NOMO-1 (cell line): ENCODE results near the gene ASH1L.
"Not testable (repeated sequence)": the region's sequence is repeated elsewhere in the genome, so short reads cannot be mapped to it uniquely, and the experiment has no call there.

Experiments
- DNase-seq, 2 experiments: peaks; one replicate each; lab custom pipeline; 2025; ENCODE audit not compliant: unreplicated experiment in 2 of 2; lab: John Stamatoyannopoulos, UW

ASH1L gene

DNA sequence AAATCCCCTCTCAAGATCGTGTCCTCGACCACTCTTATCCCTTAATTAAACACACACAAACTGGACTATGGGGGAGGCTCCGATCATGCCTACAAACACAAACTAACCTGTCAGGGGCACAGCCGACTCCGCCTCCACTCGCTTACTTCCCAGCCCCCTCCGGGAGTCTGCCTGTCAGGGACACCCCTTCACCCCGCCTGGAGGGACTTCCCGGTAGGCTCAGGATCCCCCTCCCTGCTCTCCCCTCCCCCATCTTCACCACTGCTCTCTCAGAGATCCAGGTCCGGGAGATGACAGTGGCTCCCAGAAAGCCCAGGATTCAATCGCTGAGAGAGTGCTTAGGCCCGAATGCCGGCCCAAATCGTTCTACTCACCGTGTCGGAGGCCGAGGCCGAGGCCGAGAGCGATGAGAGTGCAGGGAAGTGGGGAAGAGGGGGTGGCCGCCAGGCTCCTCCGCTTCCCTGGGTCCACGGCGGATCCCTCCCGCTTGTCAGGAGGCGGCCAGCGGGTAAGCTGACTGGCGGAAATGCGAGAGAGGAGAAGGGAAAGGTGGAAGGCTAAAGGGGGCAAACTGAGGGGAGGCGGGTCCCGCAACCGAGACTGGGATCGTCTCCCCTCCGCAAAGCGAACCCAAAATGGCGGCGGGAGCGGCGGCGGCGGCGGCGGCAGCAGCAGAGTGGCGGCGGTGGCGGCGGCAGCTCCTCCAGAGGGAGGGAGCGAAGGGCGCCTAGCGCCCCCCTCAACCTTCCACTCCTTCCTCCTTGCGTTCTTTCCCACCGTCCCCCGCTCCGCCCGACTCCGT is 623 bp downstream of the ASH1L start:
- DNase-seq, result peak; percentile 38 to 43

DNA sequence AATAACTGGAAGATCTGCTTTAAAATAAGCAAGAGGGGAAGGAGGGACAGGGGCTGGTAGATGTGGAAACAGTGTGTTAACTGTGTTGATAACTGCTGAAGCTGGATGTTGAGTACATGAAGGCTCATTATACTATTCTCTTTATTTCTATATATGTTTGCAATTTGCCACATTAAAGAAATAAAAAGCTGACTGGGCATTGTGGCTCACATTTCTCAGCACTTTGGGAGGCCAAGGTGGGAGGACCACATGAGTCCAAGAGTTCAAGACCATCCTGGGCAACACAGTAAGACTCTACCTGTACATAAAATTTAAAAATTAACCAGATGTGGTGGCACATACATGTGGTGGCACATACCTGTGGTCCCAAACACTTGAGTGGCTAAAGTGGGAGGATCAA is 6.7 kb downstream of the ASH1L start:
- DNase-seq, result no peak

DNA sequence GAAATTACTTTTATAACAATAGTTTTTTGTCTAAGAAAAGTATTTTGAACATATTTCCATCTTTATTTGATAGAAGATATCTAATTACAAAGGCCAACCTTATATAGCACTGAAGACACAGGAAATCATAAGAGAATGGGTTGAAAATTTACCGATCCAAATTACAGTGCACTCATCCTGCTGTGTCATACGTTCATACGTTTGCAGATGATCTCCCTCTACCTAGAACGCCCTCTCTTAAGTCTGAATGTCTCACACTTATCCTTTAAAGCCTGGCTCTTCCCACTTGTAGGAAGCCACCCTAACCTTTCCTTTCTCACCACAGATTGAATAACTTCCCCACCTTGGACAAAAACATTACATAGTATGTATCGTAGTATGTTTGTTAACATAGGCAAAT is 9.3 kb downstream of the ASH1L start:
- DNase-seq, result no peak

DNA sequence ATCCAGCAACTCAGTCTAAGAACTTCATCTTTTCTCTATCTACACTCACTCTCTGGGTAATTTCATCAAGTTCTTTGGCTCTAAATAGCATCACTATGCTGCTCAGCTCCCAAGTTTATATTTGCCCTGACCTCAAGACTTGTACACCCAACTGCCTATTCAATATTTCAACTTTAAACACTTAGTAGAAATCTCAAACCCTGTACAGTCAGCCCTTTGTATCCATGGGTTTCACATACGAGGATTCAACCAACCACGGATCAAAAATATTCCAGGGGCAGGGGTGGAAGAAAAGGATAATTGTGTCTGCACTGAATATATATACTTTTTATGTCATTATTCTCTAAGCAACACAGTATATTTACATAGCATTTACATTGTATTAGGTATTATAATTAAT is 13.9 kb downstream of the ASH1L start:
- no peak for DNase-seq

DNA sequence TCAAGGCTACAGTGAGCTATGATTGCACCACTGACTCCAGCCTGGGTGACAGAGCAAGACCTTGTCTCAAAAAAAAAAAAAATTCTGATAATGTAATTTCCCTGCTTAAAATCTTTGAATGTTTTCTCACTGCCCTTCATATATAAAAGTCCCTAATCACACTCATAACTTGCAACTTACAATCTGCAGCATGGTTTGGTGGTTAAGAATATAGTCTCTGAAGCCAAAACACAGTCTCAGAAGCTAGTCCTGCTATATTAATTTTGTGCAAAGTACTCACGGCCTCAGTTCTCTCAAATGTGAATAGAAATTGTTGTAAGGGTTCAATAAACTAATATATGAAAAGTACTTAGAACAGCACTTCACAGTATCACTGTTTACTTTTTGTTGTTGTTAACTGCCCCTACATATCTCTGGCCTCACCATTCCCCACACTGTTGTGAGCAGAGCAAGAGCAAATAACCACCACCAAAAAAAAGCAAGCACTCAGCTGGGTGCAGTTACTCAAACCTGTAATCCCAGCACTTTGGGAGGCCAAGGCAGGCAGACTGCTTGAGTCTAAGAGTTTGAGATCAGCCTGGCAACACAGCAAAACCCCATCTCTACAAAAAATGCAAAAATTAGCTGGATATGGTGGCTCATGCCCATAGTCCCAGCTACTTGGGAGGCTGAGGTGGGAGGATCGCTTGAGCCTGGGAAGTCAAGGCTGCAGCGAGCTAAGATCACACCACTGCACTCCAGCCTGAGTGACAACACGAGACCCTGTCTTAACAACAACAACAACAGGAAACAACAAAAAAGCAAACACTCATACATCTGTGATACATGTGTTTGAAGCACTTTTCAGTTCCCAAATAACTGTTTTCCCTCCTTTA is 22.4 kb downstream of the ASH1L start:
- no peak for DNase-seq

DNA sequence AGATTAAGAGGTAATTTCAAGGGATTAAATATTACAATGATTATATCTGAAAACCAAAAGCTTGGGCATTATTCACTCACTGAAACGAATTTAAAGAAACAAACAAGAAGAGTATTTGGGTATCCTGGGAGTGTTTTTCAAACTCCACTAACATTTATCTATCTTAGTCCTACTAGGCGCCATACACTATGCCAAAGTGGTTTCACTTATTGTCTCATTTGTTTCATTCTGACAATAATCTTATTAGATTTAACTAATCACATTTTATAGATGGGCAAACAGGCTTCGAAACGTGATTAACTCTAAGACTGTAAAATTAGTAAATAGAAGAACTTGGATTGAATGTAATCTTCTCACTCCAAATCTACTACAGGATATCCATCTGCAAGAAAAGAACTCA is 25.4 kb downstream of the ASH1L start:
- DNase-seq, result no peak

DNA sequence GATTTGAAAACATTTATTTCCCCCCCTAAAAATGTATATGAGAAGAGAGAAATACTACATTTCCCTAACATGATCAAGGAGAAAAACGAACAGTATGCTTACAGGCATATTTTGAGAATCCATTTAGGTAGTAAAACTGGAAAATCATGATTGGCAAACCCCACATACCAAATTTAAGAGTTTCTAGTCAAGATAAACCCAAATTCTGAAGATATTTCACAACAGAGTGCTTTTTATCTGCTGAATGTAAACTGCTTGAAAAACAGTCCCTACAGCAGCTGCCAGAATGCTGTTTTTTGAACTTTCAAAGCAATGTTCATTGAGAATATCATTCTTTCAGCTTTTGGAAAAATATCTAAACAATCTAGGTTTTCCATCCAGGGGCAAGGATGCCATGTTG is 31.0 kb downstream of the ASH1L start:
- no peak for DNase-seq

DNA sequence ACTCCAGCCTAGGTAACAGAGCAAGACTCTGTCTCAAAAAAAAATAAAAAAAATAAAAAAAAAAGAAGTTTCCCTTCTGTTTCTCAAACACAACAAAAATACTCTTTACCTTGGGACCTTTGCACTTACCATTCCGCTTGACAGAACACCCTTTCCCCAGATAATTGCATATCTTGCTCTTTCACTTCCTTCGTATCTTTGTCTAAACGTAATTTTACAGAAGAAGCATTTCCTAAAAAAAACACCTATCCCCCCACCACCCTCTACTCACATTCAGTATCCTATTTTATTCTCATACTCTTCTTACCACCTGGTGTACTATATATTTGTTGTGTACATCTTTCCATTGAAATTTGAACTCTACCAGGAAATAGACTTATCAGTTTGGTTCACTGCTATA is 32.7 kb downstream of the ASH1L start:
- peak; percentile 2 to 48 for DNase-seq

DNA sequence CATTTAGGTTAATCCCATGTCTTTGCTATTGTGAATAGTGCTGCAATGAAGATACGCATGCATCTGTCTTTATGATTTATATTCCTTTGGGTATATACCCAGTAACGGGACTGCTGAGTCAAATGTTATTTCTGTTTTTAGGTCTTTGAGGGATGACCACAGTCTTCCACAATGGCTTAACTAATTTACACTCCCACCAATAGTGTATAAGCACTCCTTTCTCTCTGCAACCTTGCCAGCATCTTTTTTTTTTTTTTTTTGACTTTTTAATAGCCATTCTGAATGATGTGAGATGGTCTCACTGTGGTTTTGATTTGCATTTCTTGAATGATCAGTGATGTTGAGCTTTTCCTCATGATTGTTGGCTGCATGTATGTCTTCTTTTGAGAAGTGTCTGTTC is 33.5 kb downstream of the ASH1L start:
- no peak for DNase-seq

DNA sequence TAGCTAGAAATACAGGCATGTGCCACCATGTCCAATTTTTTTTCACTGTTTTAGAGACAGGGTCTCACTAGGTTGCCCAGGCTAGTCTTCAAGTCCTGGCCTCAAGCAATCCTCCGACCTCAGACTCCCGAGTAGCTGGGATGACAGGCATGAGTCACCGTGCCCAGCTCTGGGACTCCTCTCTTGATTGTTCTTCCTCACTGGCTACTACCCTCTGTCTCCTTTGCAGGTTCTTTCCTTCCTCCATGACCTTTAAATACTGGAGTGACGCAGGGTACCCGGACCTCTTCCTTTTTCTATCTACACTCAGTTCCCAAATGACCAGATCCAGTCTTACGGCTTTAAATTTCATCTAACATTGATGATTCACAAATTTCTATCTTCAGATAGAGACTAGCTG is 34.9 kb downstream of the ASH1L start:
- no peak for DNase-seq

DNA sequence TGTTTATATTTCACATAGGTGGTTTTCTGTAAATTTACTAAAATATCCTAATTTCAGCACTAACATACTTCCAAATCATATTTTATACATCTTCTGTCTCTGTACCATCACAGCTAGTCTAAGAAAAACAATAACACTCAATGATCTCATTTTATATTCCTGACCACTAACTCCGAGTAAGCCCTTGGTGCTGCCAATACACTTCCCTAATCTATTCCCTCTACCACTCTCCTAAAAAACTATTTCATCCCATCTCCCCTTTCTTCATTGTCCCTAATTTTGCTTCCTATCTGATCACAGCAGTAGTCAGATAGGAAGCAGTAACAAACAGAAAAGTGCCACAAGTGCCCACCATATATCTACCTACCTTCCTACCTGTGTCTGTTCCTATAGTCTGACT is 36.2 kb downstream of the ASH1L start:
- DNase-seq, result no peak

DNA sequence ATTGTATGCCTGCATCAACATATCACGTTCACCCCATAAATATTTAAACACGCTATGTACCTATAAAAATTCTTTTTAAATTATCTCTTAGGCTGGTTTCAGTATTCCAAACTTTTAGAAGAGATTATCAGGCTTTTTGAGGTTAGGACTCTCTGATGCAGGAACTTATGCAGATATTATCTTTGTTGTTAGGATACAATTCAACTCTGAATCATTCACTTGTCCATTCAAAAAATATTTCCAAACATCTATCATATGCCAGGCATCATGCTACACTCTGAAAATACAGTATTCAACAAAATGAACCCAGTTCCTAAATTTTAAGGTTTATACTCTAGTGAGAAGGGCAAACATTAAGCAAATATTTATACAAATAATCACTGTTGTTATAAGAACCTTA is 40.5 kb downstream of the ASH1L start:
- no peak for DNase-seq

DNA sequence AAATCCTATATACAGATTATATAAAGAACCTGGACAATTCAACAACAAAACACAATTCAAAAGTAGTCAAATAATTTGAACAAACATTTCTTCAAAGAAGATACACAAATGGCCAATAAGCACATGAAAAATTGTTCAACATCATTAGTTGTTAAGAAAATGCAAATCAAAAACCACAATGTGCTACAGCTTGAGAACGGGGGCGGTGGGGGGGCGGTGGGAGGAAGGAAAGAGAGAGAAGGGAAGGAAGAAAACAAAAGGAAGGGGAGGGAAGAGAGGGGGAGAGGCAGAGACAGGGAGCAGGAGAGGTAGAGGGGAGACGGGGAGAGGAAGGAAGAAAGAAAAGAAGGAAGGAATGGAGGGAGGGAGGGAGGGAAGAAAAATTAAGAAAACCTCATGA is 44.1 kb downstream of the ASH1L start:
- no peak for DNase-seq

DNA sequence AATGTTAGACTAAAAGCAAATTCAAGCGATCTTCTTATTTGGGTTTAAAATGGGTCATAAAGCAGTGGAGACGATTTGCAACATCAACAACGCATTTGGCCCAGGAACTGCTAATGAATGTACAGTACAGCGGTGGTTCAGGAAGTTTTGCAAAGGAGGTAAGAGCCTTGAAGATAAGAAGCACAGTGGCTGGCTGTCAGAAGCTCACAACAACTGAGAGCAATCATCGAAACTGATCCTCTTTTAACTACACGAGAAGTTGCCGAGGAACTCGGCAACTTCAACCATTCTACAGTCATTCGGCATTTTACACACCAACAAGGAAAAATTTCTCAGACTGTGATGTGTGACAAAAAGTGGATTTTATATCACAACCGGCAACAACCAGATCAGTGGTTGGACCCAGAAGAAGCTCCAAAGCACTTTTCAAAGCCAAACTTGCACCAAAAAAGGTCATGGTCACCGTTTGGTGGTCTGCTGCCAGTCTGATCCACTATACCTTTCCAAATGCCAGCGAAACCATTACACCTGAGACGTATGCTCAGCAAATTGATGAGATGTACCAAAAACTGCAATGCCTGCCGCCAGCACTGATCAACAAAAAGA is 47.9 kb downstream of the ASH1L start:
- no peak for DNase-seq

DNA sequence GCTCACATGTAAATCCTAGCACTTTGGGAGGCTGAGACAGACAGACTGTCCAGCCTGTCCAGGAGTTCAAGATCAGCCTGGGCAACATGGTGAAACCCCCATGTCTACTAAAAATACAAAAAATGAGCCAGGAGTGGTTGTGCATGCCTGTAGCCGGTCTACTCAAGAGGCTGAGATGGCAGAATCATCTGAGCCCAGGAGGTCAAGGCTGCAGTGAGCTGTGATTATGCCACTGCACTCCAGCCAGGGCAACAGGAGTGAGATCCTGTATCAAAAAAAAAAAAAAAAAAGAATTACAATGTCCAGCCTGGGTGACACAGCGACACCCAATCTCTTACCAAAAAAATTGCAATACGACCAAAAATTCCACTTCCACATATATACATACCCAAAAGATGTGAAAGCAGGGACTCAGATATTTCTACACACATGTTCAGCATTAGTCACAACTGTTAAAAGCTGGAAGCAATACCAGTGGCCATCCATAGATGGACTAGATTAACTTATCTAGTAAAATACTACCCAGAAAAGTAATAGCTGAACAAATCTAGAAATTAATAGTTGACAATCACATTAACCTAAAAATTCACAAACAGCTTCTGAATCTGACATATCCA is 49.2 kb downstream of the ASH1L start:
- no peak for DNase-seq

DNA sequence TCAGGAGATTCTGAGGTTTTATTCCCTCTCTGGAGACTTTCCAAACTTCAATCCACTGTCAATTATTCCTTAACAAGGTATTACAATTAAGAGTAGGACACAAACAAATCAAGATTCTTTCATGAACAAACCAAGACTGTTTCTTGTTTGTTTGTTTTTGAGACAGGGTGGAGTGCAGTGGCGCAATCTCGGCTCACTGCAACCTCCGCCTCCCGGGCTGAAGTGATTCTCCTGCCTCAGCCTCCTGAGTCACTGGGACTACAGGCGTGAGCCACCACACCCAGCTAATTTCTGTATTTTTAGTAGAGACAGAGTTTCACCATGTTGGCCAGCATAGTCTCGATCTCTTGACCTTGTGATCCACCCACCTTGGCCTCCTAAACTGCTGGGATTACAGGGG is 51.2 kb downstream of the ASH1L start:
- not testable (repeated sequence) for DNase-seq

DNA sequence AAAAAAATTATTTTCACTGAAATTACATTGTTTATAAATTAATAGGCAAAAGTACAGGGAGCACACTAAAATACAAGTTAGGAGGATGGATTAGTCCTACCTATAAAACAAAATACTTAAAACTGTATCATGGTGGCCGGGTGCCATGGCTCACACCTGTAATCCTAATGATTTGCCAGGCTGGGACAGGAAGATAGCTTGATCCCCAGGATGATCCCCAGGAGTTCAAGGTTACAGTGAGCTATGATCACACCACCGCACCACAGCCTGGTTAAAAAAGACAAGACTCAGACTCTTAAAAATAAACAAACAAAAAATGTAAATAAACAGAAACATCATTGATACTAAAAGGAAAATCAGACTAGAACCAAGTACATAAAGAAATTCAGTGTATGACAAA is 53.5 kb downstream of the ASH1L start:
- no peak for DNase-seq

DNA sequence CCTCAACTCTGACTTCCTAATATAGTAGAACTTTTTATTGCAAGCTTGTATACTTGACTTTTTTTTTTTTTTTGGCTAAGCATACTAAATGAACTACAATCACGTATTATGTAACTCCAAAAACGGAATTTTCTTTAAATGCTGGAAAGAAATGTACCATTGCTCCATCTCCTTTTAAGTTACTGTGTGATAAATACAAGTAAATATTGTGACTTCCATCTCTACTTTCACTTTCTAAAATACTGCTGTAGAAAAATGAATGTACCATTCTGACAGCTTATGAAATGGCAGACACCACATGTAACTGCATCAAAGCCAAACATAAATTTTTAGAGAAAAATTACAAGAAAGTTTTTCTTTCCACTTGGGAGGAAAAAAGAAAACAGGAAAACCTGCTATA is 54.7 kb downstream of the ASH1L start:
- DNase-seq, result no peak

DNA sequence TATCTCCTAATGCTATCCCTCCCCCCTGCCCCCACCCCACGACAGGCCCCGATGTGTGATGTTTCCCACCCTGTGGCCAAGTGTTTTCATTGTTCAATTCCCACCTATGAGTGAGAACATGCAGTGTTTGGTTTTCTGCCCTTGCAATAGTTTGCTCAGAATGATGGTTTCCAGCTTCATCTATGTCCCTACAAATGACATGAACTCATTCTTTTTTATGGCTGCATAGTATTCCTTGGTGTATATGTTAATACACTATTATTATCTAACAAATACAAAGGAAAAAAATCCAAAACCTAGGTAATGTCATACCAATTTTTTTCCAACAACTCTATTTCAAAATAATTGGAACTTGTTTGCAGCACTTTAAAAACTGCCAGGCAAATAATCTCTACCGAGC is 56.6 kb downstream of the ASH1L start:
- DNase-seq, result not testable (repeated sequence)

DNA sequence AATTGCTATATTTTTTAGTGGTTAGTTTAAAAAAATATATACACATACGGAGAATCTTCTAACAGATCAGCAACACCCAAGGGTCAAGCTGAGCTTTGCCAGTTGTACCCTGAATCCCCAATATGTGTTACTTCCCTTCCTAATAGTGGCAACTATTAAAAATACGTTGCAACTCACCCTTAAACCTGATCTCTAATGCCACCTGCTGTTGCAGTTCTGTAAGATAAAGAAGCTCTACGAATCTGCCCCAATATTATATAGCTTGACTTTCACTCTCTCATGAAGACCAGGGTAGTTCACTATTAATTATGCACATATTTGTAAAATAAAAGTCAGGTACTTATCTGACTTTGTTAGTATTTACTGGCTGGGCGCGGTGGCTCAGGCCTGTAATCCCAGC is 58.4 kb downstream of the ASH1L start:
- peak in 1 of 2 experiments; percentile 33 for DNase-seq

DNA sequence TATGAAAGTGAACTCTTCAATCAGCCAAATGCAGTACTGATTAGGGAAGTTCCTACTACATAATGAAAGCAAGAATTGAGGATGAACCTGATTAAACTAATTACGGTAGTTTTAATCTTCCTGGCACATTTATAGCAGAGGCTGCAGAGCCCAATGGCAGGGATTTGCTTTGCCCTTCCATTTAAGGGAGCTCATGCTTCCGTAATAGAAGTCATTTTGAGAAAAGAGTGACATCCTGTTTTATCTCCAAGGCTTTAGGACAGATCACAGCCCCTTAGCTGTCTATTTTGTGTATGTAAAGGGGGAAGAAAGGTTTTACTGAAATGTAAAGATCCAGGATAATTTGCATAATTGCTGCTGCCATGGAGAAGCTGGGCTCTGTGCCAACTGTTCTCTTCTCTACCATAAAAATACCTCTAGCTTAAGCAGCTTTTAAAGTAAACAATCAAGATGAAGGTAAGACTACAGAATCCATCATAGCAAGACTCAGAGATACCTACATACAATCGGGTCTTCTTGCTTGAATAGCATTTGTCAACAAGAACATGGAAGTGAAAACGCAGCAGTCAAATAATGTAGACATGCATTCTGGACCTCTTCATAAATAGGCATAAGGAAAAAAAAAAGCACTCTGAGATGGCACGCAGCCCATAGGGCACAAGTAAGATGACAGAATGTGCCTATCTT is 62.5 kb downstream of the ASH1L start:
- DNase-seq, result peak; percentile 26 to 57
